RWPE1 (cell line): ENCODE results near the gene METTL24.
"Not testable (repeated sequence)": the region's sequence is repeated elsewhere in the genome, so short reads cannot be mapped to it uniquely, and the experiment has no call there.

ENCODE experiments used
- CTCF ChIA-PET: fragments of 350-600 bp; sonication (Branson Sonifier 250); formaldehyde crosslinking; extraction: SDS; loops from one replicate; lab custom pipeline; 2021; lab: Yijun Ruan, JAX
- POLR2A ChIA-PET: fragments of 400-600 bp; formaldehyde crosslinking; extraction: SDS; loops from one replicate; lab custom pipeline; 2020; ENCODE audit warnings: antibody characterized with exemption; ENCODE audit not compliant: low non-redundant PET; lab: Yijun Ruan, JAX
- DNase-seq: peaks from one replicate; pipeline ENCODE4 v3.0.0; 2012; ENCODE audit warnings: low spot score
- H3K27ac ChIP-seq: fragments of 450-650 bp; 2 replicates; pipeline ENCODE4 v1.5.1; 2017
- TF ChIP-seq, protein P1 (sequence below): fragments of 450-650 bp; conservative IDR thresholded peaks from 2 replicates; pipeline ENCODE4 v1.5.1; 2017; ENCODE audit warnings: low read depth, mild to moderate bottlenecking

METTL24 gene

DNA sequence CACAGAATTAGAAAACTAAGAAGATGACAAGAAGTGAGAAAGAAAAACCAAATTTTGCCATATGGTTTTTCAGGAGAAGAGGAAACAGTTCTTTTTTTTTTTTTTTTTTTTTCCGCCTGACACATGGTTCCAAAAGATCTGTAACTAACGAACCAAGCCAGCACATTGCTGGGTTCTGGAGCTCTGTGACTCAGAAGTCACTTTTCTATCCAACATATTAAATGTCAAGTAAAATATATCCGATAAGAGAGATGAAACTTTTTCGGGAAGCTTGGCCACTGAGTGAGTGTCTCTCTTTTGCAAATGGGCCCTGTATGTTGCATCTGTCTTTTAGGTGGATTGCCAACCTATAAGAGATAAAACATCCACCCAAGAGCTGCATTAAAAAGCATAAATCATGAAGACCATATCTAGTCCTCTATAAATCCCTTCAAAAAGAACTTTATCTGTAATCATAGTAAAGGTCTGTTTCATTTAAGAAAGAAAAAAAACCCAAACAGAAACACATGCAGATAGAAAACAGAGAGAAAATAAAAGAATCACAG lies 4.6 kb downstream of the METTL24 start:
- ChIA-PET CTCF (interaction anchor here (1.1 kb wide), 1 partner anchor 23 kb away, joined by 5 read pairs; no protein-coding TSS in a partner anchor), POLR2A (no interaction called here)
- TF ChIP-seq, protein P1, sequence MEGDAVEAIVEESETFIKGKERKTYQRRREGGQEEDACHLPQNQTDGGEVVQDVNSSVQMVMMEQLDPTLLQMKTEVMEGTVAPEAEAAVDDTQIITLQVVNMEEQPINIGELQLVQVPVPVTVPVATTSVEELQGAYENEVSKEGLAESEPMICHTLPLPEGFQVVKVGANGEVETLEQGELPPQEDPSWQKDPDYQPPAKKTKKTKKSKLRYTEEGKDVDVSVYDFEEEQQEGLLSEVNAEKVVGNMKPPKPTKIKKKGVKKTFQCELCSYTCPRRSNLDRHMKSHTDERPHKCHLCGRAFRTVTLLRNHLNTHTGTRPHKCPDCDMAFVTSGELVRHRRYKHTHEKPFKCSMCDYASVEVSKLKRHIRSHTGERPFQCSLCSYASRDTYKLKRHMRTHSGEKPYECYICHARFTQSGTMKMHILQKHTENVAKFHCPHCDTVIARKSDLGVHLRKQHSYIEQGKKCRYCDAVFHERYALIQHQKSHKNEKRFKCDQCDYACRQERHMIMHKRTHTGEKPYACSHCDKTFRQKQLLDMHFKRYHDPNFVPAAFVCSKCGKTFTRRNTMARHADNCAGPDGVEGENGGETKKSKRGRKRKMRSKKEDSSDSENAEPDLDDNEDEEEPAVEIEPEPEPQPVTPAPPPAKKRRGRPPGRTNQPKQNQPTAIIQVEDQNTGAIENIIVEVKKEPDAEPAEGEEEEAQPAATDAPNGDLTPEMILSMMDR, result no peak
- H3K27ac ChIP-seq, result no peak overlapping the region
- no peak for DNase-seq

DNA sequence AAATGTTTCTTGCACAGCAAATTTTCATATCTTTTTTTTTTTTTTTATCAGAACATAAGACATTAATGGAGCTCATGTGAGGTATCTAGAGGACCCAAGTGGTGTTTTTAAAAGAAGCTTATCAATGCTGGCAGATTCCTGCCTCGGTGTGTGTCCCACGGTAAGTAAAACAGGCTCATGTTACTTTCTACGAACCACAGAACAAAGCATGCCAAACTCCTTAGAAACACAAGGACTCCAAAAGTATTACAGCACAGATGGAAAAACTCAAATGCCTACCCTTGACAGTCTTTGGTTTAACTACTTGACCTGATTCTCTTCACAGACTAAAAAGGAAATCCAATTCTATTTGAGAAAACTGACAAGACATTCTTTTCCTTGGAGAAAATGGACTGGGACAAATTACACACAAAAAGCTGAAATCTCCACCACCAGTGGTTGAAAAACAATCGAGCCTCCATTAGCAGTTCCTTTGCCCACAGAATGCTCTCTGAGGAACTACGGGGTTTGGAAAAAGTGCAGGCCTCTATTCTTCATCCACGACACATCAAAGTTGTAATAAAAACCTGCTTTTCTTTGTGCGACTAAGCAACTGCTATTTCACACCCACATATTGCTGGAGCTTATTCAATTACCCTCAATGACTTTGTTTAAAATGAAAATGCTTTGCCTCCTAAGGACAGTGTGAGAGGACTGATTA lies 5.4 kb downstream of the METTL24 start:
- no peak for DNase-seq
- ChIA-PET POLR2A (no interaction called here), CTCF (interaction anchor here (0.6 kb wide), 1 partner anchor 553 kb away, joined by 3 read pairs; no protein-coding TSS in a partner anchor)
- TF ChIP-seq, protein P1, result no peak
- no peak overlapping the region for H3K27ac ChIP-seq

GRCh38 chr6:110351986-110352385 lies 6.2 kb downstream of the METTL24 start:
- TF ChIP-seq, protein P1, result no peak
- no peak overlapping the region for H3K27ac ChIP-seq
- POLR2A ChIA-PET, result no interaction called here
- no peak for DNase-seq
- CTCF ChIA-PET, result interaction anchor here (0.5 to 0.6 kb wide), 2 partner anchors 303 to 552 kb away, joined by 3 read pairs; no protein-coding TSS in a partner anchor

- TF ChIP-seq, protein P1, result no peak
- DNase-seq, result no peak
- CTCF ChIA-PET, result interaction anchor here (0.5 kb wide), 1 partner anchor 302 kb away, joined by 3 read pairs; no protein-coding TSS in a partner anchor
- H3K27ac ChIP-seq, result no peak overlapping the region
- POLR2A ChIA-PET, result no interaction called here
These were observed 6.6 kb downstream of the METTL24 start for GRCh38 chr6:110351546-110351945.

DNA sequence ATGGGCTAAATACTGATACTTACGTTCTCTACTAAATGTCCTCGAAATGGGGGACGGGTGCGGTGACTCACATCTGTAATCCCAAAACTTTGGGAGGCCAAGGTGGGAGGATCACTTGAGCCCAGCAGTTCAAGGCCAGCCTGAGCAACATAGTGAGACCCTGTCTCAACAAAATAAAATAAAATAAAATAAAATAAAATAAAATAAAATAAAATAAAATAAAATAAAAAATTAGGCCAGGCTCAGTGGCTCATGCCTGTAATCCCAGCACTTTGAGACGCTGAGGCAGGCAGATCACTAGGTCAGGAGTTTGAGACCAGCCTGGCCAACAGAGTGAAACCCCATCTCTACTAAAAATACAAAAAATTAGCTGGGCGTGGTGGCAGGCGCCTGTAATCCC lies 7.6 kb downstream of the METTL24 start:
- POLR2A ChIA-PET, DNase-seq, H3K27ac ChIP-seq: not testable (repeated sequence)
- CTCF ChIA-PET, result interaction anchor here (1.3 kb wide), 1 partner anchor 11 kb away, joined by 3 read pairs; no protein-coding TSS in a partner anchor

- ChIA-PET POLR2A (no interaction called here), CTCF (interaction anchor here (1.3 kb wide), 1 partner anchor 12 kb away, joined by 3 read pairs; no protein-coding TSS in a partner anchor)
- TF ChIP-seq, protein P1, result no peak
- no peak for DNase-seq
- no peak overlapping the region for H3K27ac ChIP-seq
These were observed 9.0 kb downstream of the METTL24 start for GRCh38 chr6:110348961-110349690.
